ENCODE measurements around the gene REEP6.
"Not testable (repeated sequence)": the region's sequence is repeated elsewhere in the genome, so short reads cannot be mapped to it uniquely, and the experiment has no call there.

Gene REEP6

DNA sequence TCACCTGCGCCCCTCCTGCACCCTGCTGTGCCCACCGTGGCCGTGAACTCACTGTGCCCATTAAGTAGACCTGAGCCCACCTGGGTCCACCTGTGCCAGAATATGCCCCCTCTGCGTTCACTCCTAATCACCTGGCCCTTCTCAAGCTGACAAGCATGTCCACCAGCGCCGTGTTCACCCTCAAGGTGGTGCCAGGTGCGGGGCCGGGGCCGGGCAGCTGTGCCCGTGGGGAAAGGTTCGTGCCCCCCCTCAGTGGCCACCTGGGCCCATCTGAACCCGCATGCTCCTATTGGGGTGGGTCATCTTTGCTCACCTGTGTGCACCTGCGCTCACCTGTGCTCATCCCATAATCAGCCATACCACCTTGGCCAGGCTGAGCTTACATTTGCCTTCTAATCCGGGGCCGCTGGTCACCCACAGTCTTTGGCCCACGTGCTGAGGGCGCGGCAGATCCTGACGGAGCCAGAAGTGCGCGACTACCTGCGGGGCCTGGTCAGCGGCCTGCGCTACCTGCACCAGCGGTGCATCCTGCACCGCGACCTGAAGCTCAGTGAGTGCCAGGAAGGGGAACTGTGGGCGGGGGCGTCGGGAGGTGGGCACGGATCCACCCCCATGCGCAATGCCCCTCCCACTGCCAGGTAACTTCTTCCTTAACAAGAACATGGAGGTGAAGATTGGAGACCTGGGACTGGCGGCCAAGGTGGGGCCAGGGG lies 35.2 kb downstream of the REEP6 start:
- DNase-seq: no peak

DNA sequence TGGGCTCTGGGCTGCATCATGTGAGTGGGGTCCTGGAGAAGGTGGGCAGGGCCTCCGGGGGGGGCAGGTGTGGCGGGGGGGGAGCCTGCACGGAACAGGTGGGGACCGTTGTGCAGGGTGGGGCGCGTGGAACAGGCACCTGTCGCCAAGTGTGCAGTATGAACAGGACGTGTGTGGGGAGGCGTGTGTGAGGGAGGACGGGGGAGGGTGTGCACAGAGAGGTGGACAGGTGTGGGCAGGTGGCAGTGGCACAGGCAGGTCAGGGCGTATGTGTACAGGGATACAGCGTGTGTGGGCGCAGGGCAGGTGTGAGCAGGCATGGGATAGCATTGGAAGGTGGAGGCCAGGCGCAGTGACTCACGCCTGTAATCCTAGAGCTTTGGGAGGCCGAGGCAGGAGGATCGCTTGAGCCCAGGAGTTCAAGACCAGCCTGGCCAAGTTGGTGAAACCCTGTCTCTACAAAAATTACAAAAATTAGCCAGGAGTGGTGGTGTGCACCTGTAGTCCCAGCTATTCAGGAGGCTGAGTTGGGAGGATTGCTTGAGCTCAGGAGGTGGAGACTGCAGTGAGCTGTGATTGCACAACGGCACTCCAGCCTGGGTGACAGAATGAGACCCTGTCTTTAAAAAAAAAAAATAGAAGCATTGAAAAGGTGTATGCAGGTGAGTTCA lies 36.1 kb downstream of the REEP6 start:
- DNase-seq: no peak

DNA sequence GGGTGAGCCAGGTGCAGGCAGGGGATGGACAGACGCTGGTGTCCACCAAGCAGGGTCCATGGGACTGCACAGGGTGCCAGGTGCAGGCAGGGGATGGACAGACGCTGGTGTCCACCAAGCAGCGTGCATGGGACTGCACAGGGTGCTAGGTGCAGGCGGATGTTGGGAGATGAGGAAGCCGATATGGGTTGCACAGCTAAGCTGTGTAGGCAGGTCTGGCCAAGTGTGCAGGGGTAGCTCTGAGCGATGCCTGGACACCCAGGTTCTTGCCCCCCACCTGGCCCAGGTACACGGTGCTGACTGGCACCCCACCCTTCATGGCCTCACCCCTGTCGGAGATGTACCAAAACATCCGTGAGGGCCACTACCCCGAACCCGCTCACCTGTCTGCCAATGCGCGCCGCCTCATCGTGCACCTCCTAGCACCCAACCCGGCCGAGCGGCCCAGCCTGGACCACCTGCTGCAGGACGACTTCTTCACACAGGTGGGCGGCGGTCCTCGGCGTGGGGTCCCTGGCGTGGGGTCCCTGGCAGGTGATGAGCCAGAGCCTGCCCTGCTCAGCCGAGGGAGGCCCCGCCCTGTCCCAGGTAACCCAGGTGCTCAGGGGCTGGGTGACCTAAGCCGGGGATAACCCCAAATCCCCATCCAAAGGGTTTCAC lies 36.8 kb downstream of the REEP6 start:
- DNase-seq: no peak

DNA sequence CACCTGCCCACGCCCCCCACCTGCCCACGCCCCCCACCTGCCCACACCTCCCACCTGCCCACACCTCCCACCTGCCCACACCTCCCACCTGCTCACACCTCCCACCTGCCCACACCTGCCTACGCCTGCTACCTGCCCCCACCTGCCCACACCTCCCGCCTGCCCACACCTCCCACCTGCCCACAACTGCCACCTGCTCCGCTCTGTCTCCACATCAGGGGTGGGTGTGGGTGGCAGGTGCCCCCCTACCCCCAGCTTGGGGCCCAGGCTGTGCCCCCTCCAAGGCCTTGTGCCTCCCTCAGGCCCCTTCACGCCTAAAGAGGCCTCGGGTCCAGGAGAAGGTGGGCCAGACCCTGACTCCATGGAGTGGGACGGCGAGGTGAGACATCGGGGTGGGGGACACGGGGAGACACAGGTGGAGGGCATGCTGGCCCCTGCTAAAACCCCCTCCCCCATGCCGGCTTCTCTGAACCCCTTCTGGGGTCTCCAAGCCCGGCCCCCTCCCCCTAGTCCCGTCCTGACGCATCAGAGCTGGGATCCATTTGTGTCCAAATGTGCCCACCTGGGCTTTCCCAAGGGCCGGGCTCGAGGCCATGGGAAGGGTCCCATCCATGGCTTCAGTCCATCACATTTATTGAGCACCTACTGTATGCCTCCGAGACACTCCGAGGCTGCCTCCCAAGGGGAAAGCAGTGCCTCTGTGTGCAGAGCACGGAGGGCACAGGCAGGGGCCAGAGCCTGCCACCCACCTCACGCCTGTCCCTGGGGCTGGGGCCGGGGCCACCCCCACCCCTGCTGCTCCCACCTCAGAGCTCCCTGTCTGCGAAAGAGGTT lies 37.8 kb downstream of the REEP6 start:
- no peak for DNase-seq

DNA sequence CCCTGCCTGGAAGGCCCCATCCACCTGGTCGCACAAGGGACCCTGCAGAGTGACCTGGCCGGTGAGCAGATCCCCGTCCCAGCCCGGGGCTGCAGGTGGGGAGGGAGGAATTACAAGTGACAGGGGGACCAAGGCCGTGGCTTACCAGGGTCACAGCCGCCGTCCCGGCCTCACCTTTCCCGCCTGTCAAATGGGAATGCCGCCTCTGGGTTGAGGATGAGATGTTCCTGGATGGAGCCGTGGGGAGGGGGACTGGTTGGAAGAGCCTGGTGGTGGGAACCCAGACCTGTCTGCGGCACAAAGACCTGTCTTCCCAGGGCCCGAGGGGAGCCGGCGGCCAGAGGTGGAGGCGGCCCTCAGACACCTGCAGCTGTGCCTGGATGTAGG lies 38.4 kb downstream of the REEP6 start:
- DNase-seq: no peak

DNA sequence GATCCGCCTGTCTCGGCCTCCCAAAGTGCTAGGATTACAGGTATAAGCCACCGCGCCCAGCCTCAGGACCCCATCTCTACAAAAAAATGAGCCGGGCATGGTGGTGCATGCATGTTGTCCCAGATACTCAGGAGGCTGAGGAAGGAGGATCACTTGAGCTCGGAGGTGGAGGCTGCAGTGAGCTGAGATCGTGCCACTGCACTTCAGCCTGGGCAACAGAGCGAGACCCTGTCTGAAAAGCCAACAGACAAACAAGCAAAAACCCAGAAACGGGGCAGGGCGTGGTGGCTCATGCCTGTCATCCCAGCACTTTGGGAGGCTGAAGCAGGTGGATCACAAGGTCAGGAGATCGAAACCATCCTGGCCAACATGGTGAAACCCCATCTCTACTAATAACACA lies 39.9 kb downstream of the REEP6 start:
- not testable (repeated sequence) for DNase-seq

DNA sequence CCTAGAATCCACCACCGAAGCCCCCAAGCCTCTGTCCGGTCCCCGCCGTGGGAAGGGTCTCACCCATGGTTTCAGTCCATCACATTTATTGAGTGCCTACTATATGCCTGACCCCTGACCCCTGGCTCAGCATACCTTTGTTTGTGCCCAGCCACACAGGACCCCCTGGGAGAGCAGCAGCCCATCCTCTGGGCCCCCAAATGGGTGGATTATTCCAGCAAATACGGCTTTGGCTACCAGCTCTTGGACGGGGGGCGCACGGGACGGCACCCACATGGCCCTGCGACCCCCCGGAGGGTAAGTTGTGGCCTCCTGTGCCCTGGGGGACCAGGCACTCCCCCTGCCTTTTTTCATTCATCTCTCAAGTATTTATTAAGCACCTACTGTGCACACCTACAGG lies 40.6 kb downstream of the REEP6 start:
- no peak for DNase-seq

DNA sequence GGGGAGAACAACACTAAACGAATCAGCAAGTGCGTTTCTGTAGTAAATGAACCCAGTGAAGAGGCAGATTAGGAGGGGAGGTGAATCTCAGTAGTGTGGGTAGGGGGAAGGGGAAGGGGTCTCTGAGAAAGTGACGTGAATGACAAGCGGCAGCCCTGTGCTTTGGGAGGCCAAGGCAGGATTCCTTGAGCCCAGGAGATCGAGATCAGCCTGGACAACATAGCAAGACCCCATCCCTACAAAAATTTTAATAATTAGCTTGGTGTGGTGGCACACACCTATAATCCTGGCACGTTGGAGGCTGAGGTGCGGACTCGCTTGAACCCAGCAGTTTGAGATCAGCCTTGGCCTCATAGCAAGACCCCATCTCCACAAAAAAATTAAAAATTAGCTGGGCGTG lies 41.0 kb downstream of the REEP6 start:
- no peak for DNase-seq

DNA sequence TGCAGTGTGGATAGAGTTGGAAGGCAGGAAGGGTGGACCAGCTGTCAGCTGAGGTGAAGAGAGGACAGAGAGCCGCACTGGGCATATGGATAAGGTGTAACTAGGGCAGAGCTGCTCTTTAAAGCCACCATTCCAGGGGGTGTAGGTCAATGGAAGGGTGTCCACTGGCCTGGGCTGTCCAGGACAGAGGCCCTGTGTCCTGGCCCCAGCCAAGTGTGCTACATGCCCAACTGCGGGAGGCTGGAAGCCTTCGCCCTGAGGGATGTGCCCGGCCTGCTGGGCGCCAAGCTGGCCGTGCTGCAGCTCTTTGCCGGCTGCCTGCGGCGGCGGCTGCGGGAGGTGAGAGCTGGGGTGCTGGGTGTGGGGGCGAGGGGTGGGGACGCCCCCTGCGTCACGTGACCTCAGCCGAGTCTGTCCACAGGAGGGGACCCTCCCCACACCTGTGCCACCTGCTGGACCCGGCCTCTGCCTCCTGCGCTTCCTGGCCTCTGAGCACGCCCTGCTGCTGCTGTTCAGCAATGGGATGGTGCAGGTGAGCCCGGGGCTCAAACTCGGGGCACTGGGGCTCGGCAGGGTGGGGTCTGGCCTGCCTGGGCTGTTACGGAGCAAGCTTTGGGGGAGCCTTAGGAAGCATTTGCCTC lies 42.6 kb downstream of the REEP6 start:
- DNase-seq: no peak

DNA sequence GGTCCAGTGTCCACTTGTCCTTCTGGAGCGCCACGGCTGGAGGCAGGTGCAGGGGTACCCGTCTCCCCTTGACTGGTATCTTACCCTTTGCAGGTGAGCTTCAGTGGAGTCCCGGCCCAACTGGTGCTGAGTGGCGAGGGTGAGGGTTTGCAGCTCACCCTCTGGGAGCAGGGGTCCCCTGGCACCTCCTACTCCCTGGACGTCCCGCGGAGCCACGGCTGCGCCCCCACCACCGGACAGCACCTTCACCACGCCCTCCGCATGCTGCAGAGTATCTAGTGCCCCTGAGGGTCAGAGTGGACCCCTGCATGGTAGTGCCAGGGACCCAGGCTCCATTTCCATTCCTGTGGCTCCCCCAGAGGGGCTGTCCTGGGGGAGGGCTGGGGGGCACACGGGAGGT lies 44.0 kb downstream of the REEP6 start:
- no peak for DNase-seq

DNA sequence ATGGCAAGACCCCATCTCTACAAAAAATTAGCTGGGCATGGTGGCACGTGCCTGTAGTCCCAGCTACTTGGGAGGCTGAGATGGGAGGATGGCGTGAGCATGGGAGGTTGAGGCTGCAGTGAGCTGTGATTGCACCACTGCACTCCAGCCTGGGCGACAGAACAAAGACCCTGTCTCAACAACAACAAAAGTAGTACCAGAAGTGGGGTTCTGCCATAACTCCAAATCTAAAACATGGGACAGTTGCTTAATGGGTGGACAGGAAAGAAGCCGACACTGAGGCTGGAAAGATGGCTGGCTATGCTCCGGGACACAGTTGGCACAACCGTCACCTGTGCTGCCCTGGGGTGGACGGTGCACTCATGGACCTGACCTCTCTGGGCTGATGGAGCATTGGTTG lies 44.7 kb downstream of the REEP6 start:
- DNase-seq: not testable (repeated sequence)

DNA sequence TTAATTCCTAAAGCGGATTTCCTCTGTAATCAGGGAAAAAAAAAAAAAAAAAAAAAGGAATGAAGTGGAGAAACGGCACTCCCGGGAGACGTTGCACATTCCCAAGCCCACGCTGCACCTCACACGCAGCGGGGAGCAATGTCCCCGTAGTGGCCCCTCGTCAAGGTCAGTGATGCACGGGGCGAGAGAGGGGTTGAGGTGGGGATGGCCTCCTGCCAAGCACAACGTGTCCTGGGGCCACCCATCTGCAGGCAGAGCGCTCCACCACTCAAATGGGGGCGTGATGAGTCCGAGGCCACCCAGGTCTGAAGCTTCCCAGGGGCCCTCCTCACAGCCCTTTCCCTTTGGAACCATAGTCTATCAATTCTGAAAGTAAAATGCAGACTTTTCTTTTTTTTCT lies 48.0 kb downstream of the REEP6 start:
- no peak for DNase-seq

DNA sequence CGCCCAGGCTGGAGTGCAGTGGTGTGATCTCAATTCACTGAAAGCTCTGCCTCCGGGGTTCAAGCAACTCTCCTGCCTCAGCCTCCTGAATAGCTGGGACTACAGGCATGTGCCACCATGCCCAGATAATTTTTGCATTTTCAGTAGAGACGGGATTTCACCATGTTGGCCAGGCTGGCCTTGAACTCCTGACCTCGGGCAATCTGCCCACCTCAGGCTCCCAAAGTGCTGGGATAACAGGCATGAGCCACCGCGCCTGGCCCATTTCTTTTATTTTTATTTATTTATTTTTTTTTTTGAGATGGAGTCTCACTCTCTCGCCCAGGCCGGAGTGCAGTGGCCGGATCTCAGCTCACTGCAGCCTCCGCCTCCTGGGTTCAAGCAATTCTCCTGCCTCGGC lies 48.8 kb downstream of the REEP6 start:
- DNase-seq: not testable (repeated sequence)

DNA sequence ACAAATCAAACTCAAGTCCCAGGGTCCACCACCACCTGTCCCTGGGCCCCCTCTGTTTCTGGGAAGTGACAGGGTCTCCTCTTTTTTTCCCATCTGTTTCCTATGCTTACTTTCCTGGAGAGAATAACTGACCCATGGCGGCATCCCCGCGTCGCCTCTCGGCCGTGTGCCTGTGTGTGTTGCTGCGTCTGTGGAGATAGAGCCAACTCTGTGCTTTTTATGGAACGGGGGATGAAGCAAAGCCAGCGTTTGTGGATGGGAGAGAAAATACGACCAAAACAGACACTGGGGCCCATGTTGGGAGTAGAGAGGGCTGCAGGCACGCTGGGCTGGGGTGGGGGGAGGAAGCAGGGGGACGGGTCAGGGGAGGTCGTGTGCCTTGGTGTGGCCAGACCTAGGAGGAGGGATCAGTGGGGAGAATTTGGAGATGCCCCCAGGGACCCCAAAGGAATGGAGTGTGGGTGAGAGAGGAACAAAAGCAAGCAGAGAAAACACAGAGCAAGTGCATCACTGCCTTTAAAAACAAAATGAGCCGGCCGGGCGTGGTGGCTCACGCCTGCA lies 49.5 kb downstream of the REEP6 start:
- DNase-seq: no peak
